ENCODE results near the gene COL2A1. TPM values are rescaled to one million over a fixed set of nuclear protein-coding genes. Genes with fewer than 3 reads are reported as not detected.

The COL2A1 gene
- polyA plus RNA-seq, 1 donor (not counting 4 experiments of a cell fraction or from before 2014, with no cell fraction given), result 0.03 TPM

GRCh38 chr12:47938093-47938492 is 66.2 kb downstream of the COL2A1 start:
- Histone ChIP-seq H3K9me3 (ENCODE audit: control insufficient read depth, low read depth, low read length) (no peaks in the 10 kb centered on the region), H3K4me2 (ENCODE audit: control insufficient read depth, extremely low read depth, insufficient read depth, low read depth, low read length) (no peak overlapping the region), H3K9me1 (ENCODE audit: control insufficient read depth, extremely low read depth, insufficient read depth, low read length) (no peaks in the 10 kb centered on the region), H4K20me1 (ENCODE audit: control insufficient read depth, extremely low read depth, insufficient read depth, low read length) (no peaks in the 10 kb centered on the region), H3K4me3 (ENCODE audit: control insufficient read depth in 2 of 3, extremely low read depth in 1 of 3, insufficient read depth in 2 of 3, low read depth in 1 of 3, low read length in 3 of 3) (no peak overlapping the region), H3K79me2 (ENCODE audit: control insufficient read depth, insufficient read depth, low read length) (no peaks in the 10 kb centered on the region), H3K9ac (ENCODE audit: control insufficient read depth, extremely low read depth, insufficient read depth, low read length) (no peak overlapping the region), H3K36me3 (ENCODE audit: control insufficient read depth in 2 of 2, extremely low read depth in 1 of 2, insufficient read depth in 2 of 2, low read length in 2 of 2) (no peaks in the 10 kb centered on the region), H3K27ac (ENCODE audit: control insufficient read depth, insufficient read depth, low read length) (no peak overlapping the region), H3K27me3 (ENCODE audit: control insufficient read depth, extremely low read depth, insufficient read depth, low read length) (no peaks in the 10 kb centered on the region), H3K4me1 (ENCODE audit: control insufficient read depth, extremely low read depth, insufficient read depth, low read length) (peaks cover 6% of the 10 kb centered on the region), H2AFZ (ENCODE audit: control insufficient read depth, low read length) (no peak overlapping the region)
- dilution Hi-C loops (cut with MboI; ENCODE audit: extremely low pct_ligation_motif_present, low sequenced_read_pairs), result no loop called here
- FAIRE-seq (no peak), DNase-seq (ENCODE audit: low read depth, low spot score) (no peak)
- no peak for TF ChIP-seq EZH2 (IDR thresholded peaks at IDR 0.05; ENCODE audit: low read length)
- TF ChIP-seq, protein P1, sequence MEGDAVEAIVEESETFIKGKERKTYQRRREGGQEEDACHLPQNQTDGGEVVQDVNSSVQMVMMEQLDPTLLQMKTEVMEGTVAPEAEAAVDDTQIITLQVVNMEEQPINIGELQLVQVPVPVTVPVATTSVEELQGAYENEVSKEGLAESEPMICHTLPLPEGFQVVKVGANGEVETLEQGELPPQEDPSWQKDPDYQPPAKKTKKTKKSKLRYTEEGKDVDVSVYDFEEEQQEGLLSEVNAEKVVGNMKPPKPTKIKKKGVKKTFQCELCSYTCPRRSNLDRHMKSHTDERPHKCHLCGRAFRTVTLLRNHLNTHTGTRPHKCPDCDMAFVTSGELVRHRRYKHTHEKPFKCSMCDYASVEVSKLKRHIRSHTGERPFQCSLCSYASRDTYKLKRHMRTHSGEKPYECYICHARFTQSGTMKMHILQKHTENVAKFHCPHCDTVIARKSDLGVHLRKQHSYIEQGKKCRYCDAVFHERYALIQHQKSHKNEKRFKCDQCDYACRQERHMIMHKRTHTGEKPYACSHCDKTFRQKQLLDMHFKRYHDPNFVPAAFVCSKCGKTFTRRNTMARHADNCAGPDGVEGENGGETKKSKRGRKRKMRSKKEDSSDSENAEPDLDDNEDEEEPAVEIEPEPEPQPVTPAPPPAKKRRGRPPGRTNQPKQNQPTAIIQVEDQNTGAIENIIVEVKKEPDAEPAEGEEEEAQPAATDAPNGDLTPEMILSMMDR (optimal IDR thresholded peaks at IDR 0.05 in 1 of 3, IDR thresholded peaks at IDR 0.05 in 1 of 3, conservative IDR thresholded peaks at IDR 0.05 in 1 of 3; ENCODE audit: extremely low read depth in 1 of 3, insufficient read depth in 2 of 3, low read length in 3 of 3), result no peak

DNA sequence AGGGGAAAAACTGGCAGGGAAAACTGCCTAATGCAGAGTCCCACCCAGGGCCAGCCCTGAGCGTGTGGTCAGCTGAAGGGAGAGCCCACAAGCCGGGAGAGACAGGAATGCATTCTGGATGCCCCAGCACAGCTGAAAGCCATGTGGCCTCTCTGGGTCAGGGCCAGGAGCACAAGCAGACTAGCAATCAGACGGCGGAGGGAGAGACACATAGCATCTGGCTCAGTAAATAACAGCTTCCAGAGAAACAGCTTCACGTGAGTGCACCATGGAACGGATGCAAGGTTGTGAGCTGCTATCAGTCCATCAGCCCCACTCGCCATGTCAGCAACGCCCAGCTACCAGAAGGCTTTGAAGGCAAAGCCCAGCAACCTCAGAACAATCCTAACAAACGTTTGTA is 69.1 kb downstream of the COL2A1 start:
- Histone ChIP-seq H3K4me3 (ENCODE audit: control insufficient read depth in 2 of 3, extremely low read depth in 1 of 3, insufficient read depth in 2 of 3, low read depth in 1 of 3, low read length in 3 of 3) (no peak overlapping the region), H3K4me1 (ENCODE audit: control insufficient read depth, extremely low read depth, insufficient read depth, low read length) (peaks cover 6% of the 10 kb centered on the region), H4K20me1 (ENCODE audit: control insufficient read depth, extremely low read depth, insufficient read depth, low read length) (no peaks in the 10 kb centered on the region), H3K27me3 (ENCODE audit: control insufficient read depth, extremely low read depth, insufficient read depth, low read length) (peaks cover 4% of the 10 kb centered on the region), H3K27ac (ENCODE audit: control insufficient read depth, insufficient read depth, low read length) (no peak overlapping the region), H3K9ac (ENCODE audit: control insufficient read depth, extremely low read depth, insufficient read depth, low read length) (no peak overlapping the region), H3K79me2 (ENCODE audit: control insufficient read depth, insufficient read depth, low read length) (no peaks in the 10 kb centered on the region), H3K9me1 (ENCODE audit: control insufficient read depth, extremely low read depth, insufficient read depth, low read length) (no peaks in the 10 kb centered on the region), H3K36me3 (ENCODE audit: control insufficient read depth in 2 of 2, extremely low read depth in 1 of 2, insufficient read depth in 2 of 2, low read length in 2 of 2) (no peaks in the 10 kb centered on the region), H3K4me2 (ENCODE audit: control insufficient read depth, extremely low read depth, insufficient read depth, low read depth, low read length) (no peak overlapping the region), H3K9me3 (ENCODE audit: control insufficient read depth, low read depth, low read length) (no peaks in the 10 kb centered on the region), H2AFZ (ENCODE audit: control insufficient read depth, low read length) (no peak overlapping the region)
- no peak for FAIRE-seq
- dilution Hi-C loops (cut with MboI; ENCODE audit: extremely low pct_ligation_motif_present, low sequenced_read_pairs), result no loop called here
- TF ChIP-seq, protein P1 (optimal IDR thresholded peaks at IDR 0.05 in 1 of 3, IDR thresholded peaks at IDR 0.05 in 1 of 3, conservative IDR thresholded peaks at IDR 0.05 in 1 of 3; ENCODE audit: extremely low read depth in 1 of 3, insufficient read depth in 2 of 3, low read length in 3 of 3), result no peak
- no peak for TF ChIP-seq EZH2 (IDR thresholded peaks at IDR 0.05; ENCODE audit: low read length)
- DNase-seq (ENCODE audit: low read depth, low spot score), result no peak

Data from keratinocyte (primary cell).